Measurements from ENCODE around the gene MIPOL1.

Gene MIPOL1

GRCh38 chr14:37493606-37494005 is 295.9 kb downstream of the MIPOL1 start:
- no peak for TF ChIP-seq CTCF (IDR thresholded peaks at IDR 0.05; ENCODE audit: insufficient read depth, low read depth, low read length, missing control alignments)
- no peak for DNase-seq (ENCODE audit: low read depth)
- no peak overlapping the region for H3K4me3 ChIP-seq (ENCODE audit: low read depth, low read length)

GRCh38 chr14:37497422-37497821 is 299.7 kb downstream of the MIPOL1 start:
- no peak for DNase-seq (ENCODE audit: low read depth)
- no peak overlapping the region for H3K4me3 ChIP-seq (ENCODE audit: low read depth, low read length)
- no peak for TF ChIP-seq CTCF (IDR thresholded peaks at IDR 0.05; ENCODE audit: insufficient read depth, low read depth, low read length, missing control alignments)

GRCh38 chr14:37501877-37502276 is 304.1 kb downstream of the MIPOL1 start:
- no peak overlapping the region for H3K4me3 ChIP-seq (ENCODE audit: low read depth, low read length)
- no peak for DNase-seq (ENCODE audit: low read depth)
- no peak for TF ChIP-seq CTCF (IDR thresholded peaks at IDR 0.05; ENCODE audit: insufficient read depth, low read depth, low read length, missing control alignments)

GRCh38 chr14:37508503-37508902 is 310.8 kb downstream of the MIPOL1 start:
- TF ChIP-seq CTCF (IDR thresholded peaks at IDR 0.05; ENCODE audit: insufficient read depth, low read depth, low read length, missing control alignments), result no peak
- DNase-seq (ENCODE audit: low read depth), result no peak
- H3K4me3 ChIP-seq (ENCODE audit: low read depth, low read length), result no peak overlapping the region

GRCh38 chr14:37512173-37512572 is 314.4 kb downstream of the MIPOL1 start:
- no peak for TF ChIP-seq CTCF (IDR thresholded peaks at IDR 0.05; ENCODE audit: insufficient read depth, low read depth, low read length, missing control alignments)
- H3K4me3 ChIP-seq (ENCODE audit: low read depth, low read length), result no peak overlapping the region
- no peak for DNase-seq (ENCODE audit: low read depth)

- DNase-seq (ENCODE audit: low read depth), result no peak
- no peak for TF ChIP-seq CTCF (IDR thresholded peaks at IDR 0.05; ENCODE audit: insufficient read depth, low read depth, low read length, missing control alignments)
- H3K4me3 ChIP-seq (ENCODE audit: low read depth, low read length), result no peak overlapping the region
These were observed 318.0 kb downstream of the MIPOL1 start for GRCh38 chr14:37515771-37516170.

GRCh38 chr14:37526994-37527393 is 329.3 kb downstream of the MIPOL1 start:
- TF ChIP-seq CTCF (IDR thresholded peaks at IDR 0.05; ENCODE audit: insufficient read depth, low read depth, low read length, missing control alignments), result no peak
- H3K4me3 ChIP-seq (ENCODE audit: low read depth, low read length), result no peak overlapping the region
- no peak for DNase-seq (ENCODE audit: low read depth)
